DND-41 (cell line): ENCODE results near the gene NEDD4L.

Source experiments
- ATAC-seq: fragments of 200-7000 bp; cut with Tn5 transposase; 3 replicates; pipeline ENCODE4 v1.9.1; 2021; ENCODE audit warnings: low read depth; ENCODE audit not compliant: insufficient read depth
- DNase-seq: peaks from one replicate; pipeline ENCODE4 v3.0.0-alpha.2; 2020
- H2AFZ ChIP-seq: 2 replicates; pipeline ENCODE4 v1.6.0; 2012; ENCODE audit warnings: low read depth, low read length
- H3K27ac ChIP-seq: 2 replicates; pipeline ENCODE4 v1.5.1; 2012; ENCODE audit warnings: low read length, inconsistent platforms
- H3K27me3 ChIP-seq: fragments of 200-600 bp; sonication (generic); 2 replicates; pipeline ENCODE4 v1.6.0; 2012; ENCODE audit warnings: low read length, mild to moderate bottlenecking, inconsistent platforms; ENCODE audit not compliant: insufficient read depth, poor library complexity
- H3K36me3 ChIP-seq: 2 replicates; pipeline ENCODE4 v1.5.1; 2012; ENCODE audit warnings: low read length, inconsistent platforms; ENCODE audit not compliant: insufficient read depth
- H3K4me1 ChIP-seq: 2 replicates; pipeline ENCODE4 v1.5.1; 2012; ENCODE audit warnings: mild to moderate bottlenecking, low read length; ENCODE audit not compliant: insufficient read depth
- H3K4me2 ChIP-seq: 2 replicates; pipeline ENCODE4 v1.6.0; 2012; ENCODE audit warnings: mild to moderate bottlenecking, moderate library complexity, low read length, inconsistent platforms; ENCODE audit not compliant: insufficient read depth
- H3K4me3 ChIP-seq, 2 experiments: fragments of 200-600 bp in 1 of 2; shearing (Covaris generic) in 1 of 2; 2 replicates each; pipeline ENCODE4 v1.5.1; 2012 to 2016; ENCODE audit warnings: inconsistent platforms in 2 of 2, low read length in 2 of 2, mild to moderate bottlenecking in 2 of 2, low read depth in 1 of 2, moderate library complexity in 1 of 2
- H3K79me2 ChIP-seq: 2 replicates; pipeline ENCODE4 v1.6.0; 2012; ENCODE audit warnings: low read length, inconsistent platforms; ENCODE audit not compliant: insufficient read depth
- H3K9ac ChIP-seq: 2 replicates; pipeline ENCODE4 v1.6.0; 2012; ENCODE audit warnings: low read depth, mild to moderate bottlenecking, inconsistent platforms, low read length, moderate library complexity
- H3K9me3 ChIP-seq: 2 replicates; pipeline ENCODE4 v1.5.1; 2012; ENCODE audit warnings: low read length, moderate library complexity, mild to moderate bottlenecking, inconsistent platforms; ENCODE audit not compliant: insufficient read depth, severe bottlenecking
- H4K20me1 ChIP-seq: 2 replicates; pipeline ENCODE4 v1.6.0; 2012; ENCODE audit warnings: low read length; ENCODE audit not compliant: insufficient read depth
- CTCF ChIP-seq: IDR thresholded peaks from 2 replicates; pipeline ENCODE4 v1.5.1; 2012; ENCODE audit warnings: borderline replicate concordance, low read length, moderate library complexity, mild to moderate bottlenecking; ENCODE audit not compliant: poor library complexity, severe bottlenecking; ENCODE audit errors: extremely low read depth
- EZH2 ChIP-seq: IDR thresholded peaks from 3 replicates; pipeline ENCODE4 v1.6.1; 2012; ENCODE audit warnings: borderline replicate concordance, low read depth, mild to moderate bottlenecking, moderate library complexity, low read length, inconsistent platforms; ENCODE audit not compliant: severe bottlenecking

The NEDD4L gene

GRCh38 chr18:58391231-58391825, 347.3 kb downstream of the NEDD4L start:
- TF ChIP-seq CTCF (no peak), EZH2 (no peak)
- no peak overlapping the region for H3K27ac ChIP-seq
- no peaks in the 10 kb centered on the region for H3K27me3 ChIP-seq
- H4K20me1 ChIP-seq, result no peaks in the 10 kb centered on the region
- no peaks in the 10 kb centered on the region for H3K4me1 ChIP-seq
- H2AFZ ChIP-seq, result no peak overlapping the region
- DNase-seq (no peak), ATAC-seq (no peak)
- no peaks in the 10 kb centered on the region for H3K9me3 ChIP-seq
- no peak overlapping the region for H3K4me3 ChIP-seq
- no peak overlapping the region for H3K9ac ChIP-seq
- H3K4me2 ChIP-seq, result no peak overlapping the region
- H3K79me2 ChIP-seq, result no peaks in the 10 kb centered on the region
- H3K36me3 ChIP-seq, result no peaks in the 10 kb centered on the region

- DNase-seq (no peak), ATAC-seq (no peak)
- H2AFZ ChIP-seq, result no peak overlapping the region
- H3K27ac ChIP-seq, result no peak overlapping the region
- TF ChIP-seq EZH2 (no peak), CTCF (no peak)
- no peaks in the 10 kb centered on the region for H3K79me2 ChIP-seq
- no peaks in the 10 kb centered on the region for H3K36me3 ChIP-seq
- no peaks in the 10 kb centered on the region for H3K4me1 ChIP-seq
- no peaks in the 10 kb centered on the region for H3K27me3 ChIP-seq
- no peak overlapping the region for H3K4me2 ChIP-seq
- H4K20me1 ChIP-seq, result no peaks in the 10 kb centered on the region
- H3K9ac ChIP-seq, result no peak overlapping the region
- no peaks in the 10 kb centered on the region for H3K9me3 ChIP-seq
- no peak overlapping the region for H3K4me3 ChIP-seq
Measured at GRCh38 chr18:58391932-58392323, 347.9 kb downstream of the NEDD4L start.

GRCh38 chr18:58392324-58393000, 348.4 kb downstream of the NEDD4L start:
- no peak overlapping the region for H3K9ac ChIP-seq
- no peak overlapping the region for H3K4me2 ChIP-seq
- no peaks in the 10 kb centered on the region for H3K27me3 ChIP-seq
- H2AFZ ChIP-seq, result no peak overlapping the region
- H3K79me2 ChIP-seq, result no peaks in the 10 kb centered on the region
- H3K36me3 ChIP-seq, result no peaks in the 10 kb centered on the region
- H3K9me3 ChIP-seq, result no peaks in the 10 kb centered on the region
- H3K27ac ChIP-seq, result no peak overlapping the region
- no peak overlapping the region for H3K4me3 ChIP-seq
- TF ChIP-seq EZH2, result no peak
- TF ChIP-seq CTCF, result no peak
- ATAC-seq (no peak), DNase-seq (no peak)
- H3K4me1 ChIP-seq, result no peaks in the 10 kb centered on the region
- H4K20me1 ChIP-seq, result no peaks in the 10 kb centered on the region
